ENCODE measurements around the gene RNASEH2B. TPM values are rescaled to one million over a fixed set of nuclear protein-coding genes. Genes with fewer than 3 reads are reported as not detected.

Gene RNASEH2B
- total and polyA plus RNA-seq, 2 experiments from 2014 or later, result 22.3 to 30.9 TPM

GRCh38 chr13:50993371-50993770 lies 83.8 kb downstream of the RNASEH2B start:
- no peaks in the 10 kb centered on the region for H3K9me3 ChIP-seq (ENCODE audit: low read depth)
- H3K9me2 ChIP-seq (replicated peaks; ENCODE audit: insufficient read depth), result no peaks in the 10 kb centered on the region
- 72% methylated on average over 2 of the region's 2 CpGs for WGBS (ENCODE audit: low lambda C conversion rate, missing lambda C conversion rate)
- H2AFZ ChIP-seq, result no peak overlapping the region
- H3K27me3 ChIP-seq, result no peaks in the 10 kb centered on the region
- H3K27ac ChIP-seq, result no peak overlapping the region
- TF ChIP-seq EZH2phosphoT487 (IDR thresholded peaks at IDR 0.05; ENCODE audit: low read depth, severe bottlenecking, unreplicated experiment) (no peak), CTCF (IDR thresholded peaks at IDR 0.05; ENCODE audit: poor library complexity) (no peak), EZH2 (IDR thresholded peaks at IDR 0.05; ENCODE audit: borderline replicate concordance) (no peak)
- H3K4me2 ChIP-seq, result peak overlapping the region; percentile 36
- no peaks in the 10 kb centered on the region for H3K36me3 ChIP-seq (replicated peaks; ENCODE audit: insufficient read depth, low read depth)
- peaks cover 13% of the 10 kb centered on the region for H3K4me1 ChIP-seq (ENCODE audit: insufficient read depth)
- peak; percentile 49 for DNase-seq (ENCODE audit: low spot score)
- no peaks in the 10 kb centered on the region for H4K20me1 ChIP-seq (ENCODE audit: insufficient read depth, poor library complexity, severe bottlenecking)
- H3K79me2 ChIP-seq, result no peaks in the 10 kb centered on the region
- no peak overlapping the region for H3K4me3 ChIP-seq

GRCh38 chr13:50993934-50994333 lies 84.3 kb downstream of the RNASEH2B start:
- Histone ChIP-seq H3K4me2 (peak overlapping the region; percentile 36), H3K27me3 (no peaks in the 10 kb centered on the region)

GRCh38 chr13:50994651-50995050 lies 85.1 kb downstream of the RNASEH2B start:
- Histone ChIP-seq H3K9me3 (ENCODE audit: low read depth) (no peaks in the 10 kb centered on the region), H3K4me2 (no peak overlapping the region), H3K9me2 (replicated peaks; ENCODE audit: insufficient read depth) (no peaks in the 10 kb centered on the region), H4K20me1 (ENCODE audit: insufficient read depth, poor library complexity, severe bottlenecking) (no peaks in the 10 kb centered on the region), H3K4me1 (ENCODE audit: insufficient read depth) (peaks cover 13% of the 10 kb centered on the region), H2AFZ (no peak overlapping the region), H3K79me2 (no peaks in the 10 kb centered on the region), H3K36me3 (replicated peaks; ENCODE audit: insufficient read depth, low read depth) (no peaks in the 10 kb centered on the region), H3K27ac (no peak overlapping the region), H3K4me3 (no peak overlapping the region), H3K27me3 (no peaks in the 10 kb centered on the region)
- TF ChIP-seq CTCF (IDR thresholded peaks at IDR 0.05; ENCODE audit: poor library complexity) (no peak), EZH2 (IDR thresholded peaks at IDR 0.05; ENCODE audit: borderline replicate concordance) (no peak), EZH2phosphoT487 (IDR thresholded peaks at IDR 0.05; ENCODE audit: low read depth, severe bottlenecking, unreplicated experiment) (no peak)
- no peak for DNase-seq (ENCODE audit: low spot score)
- 72% methylated on average over 9 of the region's 9 CpGs for WGBS (ENCODE audit: low lambda C conversion rate, missing lambda C conversion rate)

More at GRCh38 chr13:50993934-50994333, 84.3 kb downstream of the RNASEH2B start:
- Histone ChIP-seq H4K20me1 (ENCODE audit: insufficient read depth, poor library complexity, severe bottlenecking) (no peaks in the 10 kb centered on the region), H3K27ac (no peak overlapping the region), H3K79me2 (no peaks in the 10 kb centered on the region), H2AFZ (no peak overlapping the region), H3K9me3 (ENCODE audit: low read depth) (no peaks in the 10 kb centered on the region), H3K4me3 (no peak overlapping the region), H3K36me3 (replicated peaks; ENCODE audit: insufficient read depth, low read depth) (no peaks in the 10 kb centered on the region), H3K4me1 (ENCODE audit: insufficient read depth) (peaks cover 13% of the 10 kb centered on the region), H3K9me2 (replicated peaks; ENCODE audit: insufficient read depth) (no peaks in the 10 kb centered on the region)
- DNase-seq (ENCODE audit: low spot score), result no peak
- WGBS (ENCODE audit: low lambda C conversion rate, missing lambda C conversion rate), result 38% methylated on average over 2 of the region's 3 CpGs
- no peak for TF ChIP-seq CTCF (IDR thresholded peaks at IDR 0.05; ENCODE audit: poor library complexity)
- TF ChIP-seq EZH2 (IDR thresholded peaks at IDR 0.05; ENCODE audit: borderline replicate concordance), result no peak
- TF ChIP-seq EZH2phosphoT487 (IDR thresholded peaks at IDR 0.05; ENCODE audit: low read depth, severe bottlenecking, unreplicated experiment), result no peak

GRCh38 chr13:50995854-50996253 lies 86.3 kb downstream of the RNASEH2B start:
- H2AFZ ChIP-seq, result no peak overlapping the region
- H3K27me3 ChIP-seq, result no peaks in the 10 kb centered on the region
- H3K4me2 ChIP-seq, result no peak overlapping the region
- no peaks in the 10 kb centered on the region for H3K9me2 ChIP-seq (replicated peaks; ENCODE audit: insufficient read depth)
- WGBS (ENCODE audit: low lambda C conversion rate, missing lambda C conversion rate), result 85% methylated on average over 4 of the region's 4 CpGs
- H3K79me2 ChIP-seq, result no peaks in the 10 kb centered on the region
- no peak overlapping the region for H3K4me3 ChIP-seq
- DNase-seq (ENCODE audit: low spot score), result no peak
- H4K20me1 ChIP-seq (ENCODE audit: insufficient read depth, poor library complexity, severe bottlenecking), result no peaks in the 10 kb centered on the region
- no peaks in the 10 kb centered on the region for H3K9me3 ChIP-seq (ENCODE audit: low read depth)
- TF ChIP-seq CTCF (IDR thresholded peaks at IDR 0.05; ENCODE audit: poor library complexity) (no peak), EZH2phosphoT487 (IDR thresholded peaks at IDR 0.05; ENCODE audit: low read depth, severe bottlenecking, unreplicated experiment) (no peak), EZH2 (IDR thresholded peaks at IDR 0.05; ENCODE audit: borderline replicate concordance) (no peak)
- no peaks in the 10 kb centered on the region for H3K36me3 ChIP-seq (replicated peaks; ENCODE audit: insufficient read depth, low read depth)
- peaks cover 6% of the 10 kb centered on the region for H3K4me1 ChIP-seq (ENCODE audit: insufficient read depth)
- no peak overlapping the region for H3K27ac ChIP-seq
